RPMI7951 (cell line): Measurements from ENCODE around the gene TBC1D3B. TPM values are rescaled to one million over a fixed set of nuclear protein-coding genes. Genes with fewer than 3 reads are reported as not detected.
"Not testable (repeated sequence)": the region's sequence is repeated elsewhere in the genome, so short reads cannot be mapped to it uniquely, and the experiment has no call there.

Experiments used
- DNase-seq: peaks from one replicate; pipeline ENCODE4 v3.0.0-alpha.2; 2012; ENCODE audit warnings: low read depth
- total RNA-seq: library from RNA; depleted of rRNA; stranded (reverse); fragments of >200 nt; shearing (Covaris generic); gene quantifications from 2 replicates; pipeline ENCODE4 v1.2.3, GENCODE V29; 2014; rRNA removed

The TBC1D3B gene
- total RNA-seq, 1 experiment from 2014 or later, result not detected

DNA sequence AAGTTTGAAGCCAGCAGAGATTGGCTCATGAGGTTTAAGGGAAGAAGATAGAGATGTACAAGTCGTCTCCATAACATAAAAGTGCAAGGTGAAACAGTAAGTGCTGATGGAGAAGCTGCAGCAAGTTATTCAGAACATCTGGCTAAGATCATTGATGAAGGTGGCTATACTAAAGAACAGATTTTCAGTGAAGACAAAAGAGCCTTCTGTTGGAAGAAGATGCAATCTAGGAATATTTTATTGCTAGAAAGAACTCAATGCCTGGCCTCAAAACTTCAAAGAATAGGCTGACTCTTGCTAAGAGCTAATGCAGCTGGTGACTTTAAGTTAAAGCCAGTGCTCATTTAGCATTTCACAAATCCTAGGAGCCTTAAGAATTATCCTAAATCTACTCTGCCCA, 46.8 kb downstream of the TBC1D3B start:
- no peak for DNase-seq

DNA sequence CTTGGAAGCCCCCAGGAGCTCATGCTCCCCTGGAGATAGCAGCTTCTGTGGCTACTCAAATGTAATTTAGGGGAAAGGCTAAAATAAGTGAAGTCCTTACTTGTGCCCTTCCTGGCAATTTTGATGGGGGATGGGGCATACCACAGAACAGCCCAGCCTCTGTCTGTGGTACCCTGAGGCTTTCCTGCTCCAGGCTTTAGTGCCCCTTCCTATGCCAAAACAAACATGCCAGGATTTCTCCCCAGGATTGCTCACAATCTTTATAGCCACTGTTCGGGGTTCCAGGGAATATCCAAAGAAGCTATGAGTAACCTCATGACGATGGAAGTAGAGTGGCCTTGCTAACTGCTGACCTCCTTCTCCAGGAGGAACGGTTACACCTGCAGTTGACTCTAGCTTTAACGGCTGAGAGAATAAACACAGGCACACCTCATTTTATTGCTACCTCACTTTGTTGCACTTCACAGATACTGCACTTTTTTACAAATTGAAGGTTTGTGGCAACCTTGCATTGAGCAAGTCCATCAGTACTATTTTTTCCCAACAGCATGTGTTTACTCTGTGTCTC, 47.9 kb downstream of the TBC1D3B start:
- no peak for DNase-seq

DNA sequence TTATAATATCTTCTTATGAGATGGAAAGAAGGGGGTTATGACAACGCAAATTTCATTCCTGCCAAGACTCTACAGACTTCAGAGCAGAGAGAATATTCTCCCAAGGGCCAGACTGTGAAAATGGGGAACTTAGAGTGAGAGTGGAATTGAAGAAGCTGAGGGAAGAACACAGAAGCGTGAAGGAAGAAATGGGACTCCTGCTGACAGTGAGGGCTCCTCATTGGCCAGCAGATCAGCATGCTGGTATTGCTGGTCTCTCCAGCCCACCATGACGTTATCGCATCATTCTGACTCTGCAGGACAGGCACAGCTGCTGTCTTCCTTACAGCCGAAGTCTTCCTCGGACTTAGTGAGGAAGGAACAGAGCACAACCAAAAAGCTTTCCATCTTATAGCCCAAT, 48.5 kb downstream of the TBC1D3B start:
- no peak for DNase-seq

DNA sequence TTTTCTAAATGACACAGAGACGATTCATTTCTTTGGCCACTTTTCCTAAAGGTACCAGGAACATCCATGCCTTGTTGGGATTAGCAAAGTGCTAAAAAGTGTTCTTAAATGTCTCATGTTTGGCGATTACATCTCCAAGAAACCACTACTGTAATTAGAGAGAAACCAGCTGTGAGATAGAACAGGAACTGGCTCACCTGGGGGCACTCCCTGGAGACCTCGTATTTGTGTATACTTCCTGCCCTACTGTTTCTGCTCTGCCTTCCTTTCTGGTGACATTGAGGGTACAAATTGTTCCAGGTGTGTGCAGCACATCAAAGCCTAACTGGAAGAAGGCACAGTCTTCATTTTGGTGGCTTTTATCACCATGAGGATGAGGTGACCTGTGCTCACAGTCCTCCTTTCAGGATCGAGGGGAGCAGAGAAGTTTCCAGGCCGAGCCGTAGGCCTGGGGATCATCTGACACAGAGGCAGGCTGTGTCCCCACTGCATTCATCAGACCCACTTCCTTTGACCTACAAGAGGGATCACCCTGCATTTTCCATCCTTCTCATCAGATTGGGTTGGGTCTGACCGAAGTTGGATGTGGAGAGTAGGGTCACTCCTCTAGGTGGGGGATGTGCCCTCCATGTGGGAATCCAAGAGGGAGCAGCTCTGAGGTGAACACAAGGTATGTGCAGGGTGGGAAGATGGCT, 49.1 kb downstream of the TBC1D3B start:
- DNase-seq, result no peak

DNA sequence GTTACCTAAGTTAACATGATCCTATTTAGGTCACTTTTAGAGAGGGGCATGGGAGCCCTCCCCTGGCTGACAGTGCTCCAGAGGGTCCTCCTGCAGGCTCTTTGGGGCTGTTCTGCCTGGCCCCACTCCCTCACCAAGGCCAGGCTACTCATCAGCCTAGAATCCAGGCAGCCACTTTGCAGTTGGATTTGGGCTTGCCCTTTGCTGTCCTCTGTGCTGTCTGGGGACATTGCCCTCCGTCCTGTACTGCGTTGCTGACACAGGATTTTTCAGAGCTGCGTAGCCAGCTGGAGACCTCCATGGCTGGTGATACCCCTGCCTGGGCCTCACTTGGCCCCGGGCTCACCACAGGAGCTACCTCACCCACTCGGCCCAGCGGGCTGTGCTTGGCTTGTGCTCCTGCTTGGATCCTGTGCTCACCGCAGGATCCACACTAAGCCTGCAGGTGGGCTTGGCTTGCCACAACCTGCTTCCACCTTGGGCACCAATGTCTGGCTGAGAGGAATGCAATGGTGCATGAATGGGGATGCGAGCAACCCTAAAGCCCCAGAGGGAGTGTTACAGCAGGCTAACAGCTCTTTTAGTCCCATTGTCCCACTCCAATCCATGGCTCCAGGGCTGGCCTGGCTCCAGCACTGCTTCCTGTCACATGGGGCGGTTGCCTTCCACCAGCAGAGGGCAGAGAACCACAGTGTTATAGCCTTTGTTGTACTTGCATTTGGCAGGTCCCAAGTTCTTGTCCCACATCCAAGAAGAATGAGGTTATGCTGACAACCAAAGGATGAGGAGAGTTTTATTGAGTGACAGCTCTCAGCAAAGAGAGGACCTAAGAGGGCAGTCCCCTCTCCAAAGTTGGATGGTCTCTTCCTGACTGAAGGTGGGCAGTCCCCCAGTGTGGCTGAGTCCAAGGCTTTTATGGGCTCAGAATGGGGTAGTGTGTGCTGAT, 51.3 kb downstream of the TBC1D3B start:
- no peak for DNase-seq

DNA sequence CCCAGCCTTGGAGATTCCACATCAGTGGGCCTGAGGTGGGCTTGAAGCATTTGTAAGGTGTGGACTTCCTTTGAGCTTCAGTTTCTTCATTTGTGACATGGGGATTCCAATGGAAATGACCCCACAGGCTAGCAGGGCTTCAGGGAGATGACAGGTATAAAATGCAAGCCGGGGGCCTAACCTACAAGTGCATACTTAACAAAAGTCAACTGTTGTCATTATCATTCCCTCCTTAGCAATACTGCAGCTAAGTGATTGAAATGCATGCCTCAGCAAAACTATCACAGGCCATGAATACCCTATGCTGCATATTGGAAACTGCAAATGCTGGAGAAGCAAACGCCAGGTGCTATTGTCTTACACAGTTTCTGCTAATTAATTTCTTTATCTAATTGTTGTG, 53.0 kb downstream of the TBC1D3B start:
- DNase-seq, result no peak

DNA sequence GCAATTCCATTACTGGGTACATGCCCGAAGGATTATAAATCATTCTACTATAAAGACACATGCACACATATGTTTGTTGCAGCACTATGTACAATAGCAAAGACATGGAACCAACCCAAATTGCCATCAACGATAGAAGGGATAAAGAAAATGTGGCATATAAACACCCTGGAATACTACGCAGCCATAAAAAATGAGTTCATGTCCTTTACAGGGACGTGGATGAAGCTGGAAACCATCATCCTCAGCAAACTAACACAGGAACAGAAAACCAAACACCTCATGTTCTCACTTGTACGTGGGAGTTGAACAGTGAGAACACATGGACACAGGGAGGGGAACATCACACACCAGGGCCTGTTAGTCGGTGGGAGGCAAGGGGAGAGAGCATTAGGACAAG, 55.3 kb downstream of the TBC1D3B start:
- DNase-seq, result not testable (repeated sequence)

DNA sequence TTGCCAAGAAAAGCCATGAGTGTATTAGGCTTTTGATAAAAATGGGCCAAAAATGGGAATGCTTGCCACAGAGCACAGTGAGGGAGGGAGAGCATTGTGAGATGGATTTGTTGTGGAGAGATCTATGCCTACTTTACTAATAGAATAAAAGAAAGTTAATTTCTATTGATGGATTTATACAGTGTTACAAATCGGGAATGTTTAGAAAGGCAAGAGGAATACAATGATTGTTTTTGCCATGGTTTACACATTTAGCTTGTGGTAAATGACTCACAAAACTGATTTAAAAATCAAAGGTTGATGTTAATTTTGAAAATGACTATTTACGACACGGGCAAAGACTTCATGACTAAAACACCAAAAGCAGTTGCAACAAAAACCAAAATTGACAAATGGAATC, 56.2 kb downstream of the TBC1D3B start:
- no peak for DNase-seq

DNA sequence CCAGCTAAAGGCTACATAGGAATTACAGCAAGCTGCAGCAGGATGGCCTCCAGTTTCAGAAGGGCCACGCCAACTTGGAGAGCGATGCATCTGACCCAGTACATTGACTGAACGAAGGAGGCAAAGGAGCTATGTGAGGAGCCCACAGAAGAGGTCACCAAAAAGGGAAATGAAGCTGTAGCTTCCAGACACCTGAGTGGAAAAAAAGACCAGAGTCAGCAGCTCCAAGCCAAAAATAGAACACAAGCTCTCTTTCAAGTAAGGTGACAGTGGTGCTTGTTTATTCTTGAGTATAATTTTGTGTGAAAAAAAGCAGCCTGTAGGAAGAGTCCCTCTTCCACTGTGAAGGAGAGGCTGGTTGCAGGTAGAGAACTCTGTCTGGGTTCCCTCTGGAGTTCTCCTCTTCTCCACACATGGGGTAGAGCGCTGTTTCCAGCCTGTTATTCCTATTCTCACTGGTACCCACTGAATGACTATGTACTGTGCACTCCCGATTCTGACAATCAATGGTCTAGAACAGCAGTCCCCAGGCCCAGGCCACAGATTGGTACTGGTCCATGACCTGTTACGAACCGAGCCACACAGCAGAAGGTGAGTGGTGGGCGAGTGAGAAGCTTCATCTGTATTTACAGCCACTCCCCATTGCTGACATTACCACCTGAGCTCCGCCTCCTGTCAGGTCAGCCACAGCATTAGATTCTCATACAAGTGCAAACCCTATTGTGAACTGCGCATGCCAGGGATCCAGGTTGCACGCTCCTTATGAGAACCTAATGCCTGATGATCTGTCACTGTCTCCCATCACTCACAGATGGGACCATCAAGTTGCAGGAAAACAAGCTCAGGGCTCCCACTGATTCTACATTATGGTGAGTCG, 57.7 kb downstream of the TBC1D3B start:
- no peak for DNase-seq

DNA sequence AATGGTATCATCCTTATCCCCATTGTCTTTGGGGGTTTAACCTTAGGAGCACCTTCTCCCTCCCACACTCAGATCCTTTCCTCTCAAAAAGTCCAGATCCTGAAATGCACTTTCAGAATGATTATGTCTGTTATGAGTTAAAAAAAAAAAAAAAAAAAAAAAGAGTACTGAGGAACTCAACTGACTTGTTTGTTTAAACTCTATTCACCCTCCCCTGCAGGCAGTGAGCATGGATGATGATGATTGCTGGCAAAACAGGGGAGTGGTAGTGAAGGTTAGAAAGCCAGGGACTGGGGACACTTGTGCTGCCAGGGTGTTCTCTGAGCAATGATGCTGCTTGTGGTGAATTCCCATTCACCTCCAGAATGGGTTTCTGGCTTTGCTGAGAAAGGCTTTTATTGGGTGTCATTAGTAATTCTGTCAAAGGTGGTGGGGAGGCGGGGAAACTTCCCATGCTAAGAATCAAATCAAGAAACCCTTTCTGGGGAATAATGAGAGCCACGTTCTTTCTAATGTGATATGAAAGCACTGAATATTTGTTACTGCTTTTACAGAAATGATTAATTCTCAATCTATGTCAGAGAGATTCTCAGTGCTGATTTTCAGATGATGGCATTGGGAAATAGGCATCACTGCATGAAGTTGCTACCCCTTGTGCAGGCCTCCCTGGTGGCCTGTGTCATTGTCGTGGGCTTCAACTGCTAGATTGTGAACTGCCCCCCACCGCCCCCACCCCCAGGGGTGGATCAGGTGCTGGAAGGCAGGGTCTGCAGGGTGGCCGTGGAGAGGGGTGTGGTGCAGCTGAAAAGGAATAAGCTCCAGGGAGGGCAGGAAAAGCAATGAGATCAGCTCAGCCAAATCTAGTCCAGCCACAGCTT, 58.7 kb downstream of the TBC1D3B start:
- no peak for DNase-seq

Other genes starting within 250 kb of the TBC1D3B start
- 0.96 and 2.4 TPM in 2 replicates for gene RDM1, start 245.9 kb downstream of the TBC1D3B start, total RNA-seq
- not detected in 2 replicates for gene LYZL6, start 232.9 kb downstream of the TBC1D3B start, total RNA-seq
- not detected in 2 replicates for gene CCL16, start 195.1 kb downstream of the TBC1D3B start, total RNA-seq
- gene CCL14, start 189.9 kb downstream of the TBC1D3B start, total RNA-seq, result not detected in 2 replicates
- gene CCL15, start 175.1 kb downstream of the TBC1D3B start, total RNA-seq, result not detected in 2 replicates
- gene CCL23, start 158.7 kb downstream of the TBC1D3B start, total RNA-seq, result not detected in 2 replicates
- not detected in 2 replicates for gene CCL18, start 112.4 kb downstream of the TBC1D3B start, total RNA-seq
- 0.96 TPM in 1 of 2 replicates, not detected in the other for gene CCL3, start 86.5 kb downstream of the TBC1D3B start, total RNA-seq
- gene CCL4, start 72.8 kb downstream of the TBC1D3B start, total RNA-seq, result not detected in 2 replicates
- 0.60 TPM in 1 of 2 replicates, not detected in the other for gene CCL3L1, start 20.1 kb upstream of the TBC1D3B start, total RNA-seq
- gene CCL4L2, start 34.4 kb upstream of the TBC1D3B start, total RNA-seq, result not detected in 2 replicates
- gene TBC1D3I, start 87.9 kb upstream of the TBC1D3B start, total RNA-seq, result 0.29 TPM in 1 of 2 replicates, not detected in the other
- gene TBC1D3G, start 147.2 kb upstream of the TBC1D3B start, total RNA-seq, result not detected in 2 replicates
- not detected in 2 replicates for gene TBC1D3H, start 211.8 kb upstream of the TBC1D3B start, total RNA-seq